ENCODE data around the gene GCG.

Gene GCG

GRCh38 chr2:162149940-162150339 lies 2.1 kb downstream of the GCG start:
- no peak for TF ChIP-seq CTCF (IDR thresholded peaks at IDR 0.05)

GRCh38 chr2:162149466-162149865 lies 2.6 kb downstream of the GCG start:
- no peak for TF ChIP-seq CTCF (IDR thresholded peaks at IDR 0.05)

DNA sequence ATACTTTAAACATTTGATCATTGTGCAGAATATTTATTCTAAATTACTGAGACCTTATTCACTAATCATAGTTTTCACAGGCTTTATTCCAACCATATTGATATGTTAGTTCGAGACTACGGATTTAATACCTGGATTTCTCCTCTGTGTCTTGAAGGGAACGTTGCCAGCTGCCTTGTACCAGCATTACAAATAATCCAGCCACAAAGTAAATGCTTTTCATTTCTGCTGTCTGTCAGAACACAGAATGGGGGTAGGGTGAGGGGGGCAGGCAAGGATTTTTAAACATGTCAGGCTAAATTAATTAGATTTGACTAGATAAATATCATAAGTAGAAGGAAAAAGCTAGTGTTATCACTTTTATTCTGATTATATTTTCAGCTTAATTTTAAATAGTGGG lies 3.1 kb downstream of the GCG start:
- TF ChIP-seq CTCF (IDR thresholded peaks at IDR 0.05): no peak

DNA sequence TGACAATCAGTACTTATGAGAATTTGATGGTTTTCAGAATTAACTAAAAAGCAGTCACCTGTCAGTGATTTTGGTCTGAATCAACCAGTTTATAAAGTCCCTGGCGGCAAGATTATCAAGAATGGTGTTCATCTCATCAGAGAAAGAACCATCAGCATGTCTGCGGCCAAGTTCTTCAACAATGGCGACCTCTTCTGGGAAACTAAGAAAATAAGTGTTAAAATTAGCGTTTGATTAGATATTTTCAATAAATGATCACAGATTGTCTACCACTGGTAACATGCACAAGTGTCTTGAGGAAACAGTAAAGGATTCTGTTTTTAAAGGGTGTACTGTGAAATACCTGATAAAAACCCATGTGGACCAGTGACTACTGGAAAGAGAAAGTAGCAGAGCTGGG lies 8.1 kb downstream of the GCG start:
- TF ChIP-seq CTCF (IDR thresholded peaks at IDR 0.05): no peak

GRCh38 chr2:162138310-162138709 lies 13.7 kb downstream of the GCG start:
- no peak for TF ChIP-seq CTCF (IDR thresholded peaks at IDR 0.05)

- no peak for TF ChIP-seq CTCF (IDR thresholded peaks at IDR 0.05)
Observed at GRCh38 chr2:162127422-162127821, 24.6 kb downstream of the GCG start.

DNA sequence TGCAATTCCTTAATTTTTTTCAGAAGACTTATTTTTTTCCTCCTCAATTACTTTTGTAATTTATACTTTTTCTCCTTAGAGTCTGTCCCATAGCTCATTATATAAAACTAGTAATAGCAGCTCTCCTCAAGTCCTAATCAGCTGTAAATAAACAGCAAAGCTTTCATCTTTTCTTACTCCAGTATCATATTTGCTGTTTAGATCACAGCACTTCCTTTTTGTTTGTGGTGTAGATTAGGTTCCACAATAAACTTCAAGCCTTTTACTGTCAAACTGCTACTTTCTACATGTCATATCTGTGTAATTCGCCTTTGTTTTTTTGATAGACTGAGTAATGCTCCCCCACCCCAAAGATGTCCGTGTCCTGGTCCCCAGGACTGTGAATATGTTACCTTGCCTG lies 25.5 kb downstream of the GCG start:
- no peak for TF ChIP-seq CTCF (IDR thresholded peaks at IDR 0.05)

- no peak for TF ChIP-seq CTCF (IDR thresholded peaks at IDR 0.05)
Observed at GRCh38 chr2:162126111-162126519, 25.9 kb downstream of the GCG start.

Measured in LNCAP (cell line).